NT2/D1 (cell line): ENCODE data around the gene SPACA6.

Experiments
- YY1 ChIP-seq: IDR thresholded peaks from 2 replicates; pipeline ENCODE4 v1.6.1; 2011; ENCODE audit not compliant: insufficient read length, insufficient read depth
- ZNF274 ChIP-seq: IDR thresholded peaks from 2 replicates; pipeline ENCODE4 v1.6.1; 2011; ENCODE audit warnings: mild to moderate bottlenecking, low read depth, low read length

DNA sequence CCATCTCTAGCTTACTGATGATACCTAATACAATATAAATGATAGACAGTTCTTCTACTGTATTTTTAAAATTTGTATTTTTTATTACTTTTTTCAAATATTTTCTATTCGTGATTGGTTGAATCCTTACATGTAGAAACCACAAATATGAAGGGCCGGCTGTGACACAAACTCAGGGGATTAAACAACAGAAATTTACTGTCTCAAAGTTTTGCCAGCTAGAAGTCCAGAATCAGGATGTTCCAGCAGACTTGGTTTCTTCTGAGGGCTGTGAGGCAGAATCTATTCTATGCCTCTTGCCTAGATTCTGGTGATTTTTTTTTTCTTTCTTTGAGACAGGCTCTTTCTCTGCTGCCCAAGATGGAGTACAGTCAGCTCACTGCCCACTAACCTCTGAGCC, 44.8 kb downstream of the SPACA6 start:
- TF ChIP-seq YY1 (no peak), ZNF274 (no peak)
